C1 segment of cervical spinal cord (tissue), 14 donors: ENCODE data around the gene FLT3.
A peak's percentile ranks its signal among the peaks of the same experiment; 100 is the strongest.
"Not testable (repeated sequence)": the region's sequence is repeated elsewhere in the genome, so short reads cannot be mapped to it uniquely, and the experiment has no call there.

Experiments used
- DNase-seq, 14 donors: peaks; one replicate each; lab custom pipeline; 2025; lab: John Stamatoyannopoulos, UW

FLT3 gene

DNA sequence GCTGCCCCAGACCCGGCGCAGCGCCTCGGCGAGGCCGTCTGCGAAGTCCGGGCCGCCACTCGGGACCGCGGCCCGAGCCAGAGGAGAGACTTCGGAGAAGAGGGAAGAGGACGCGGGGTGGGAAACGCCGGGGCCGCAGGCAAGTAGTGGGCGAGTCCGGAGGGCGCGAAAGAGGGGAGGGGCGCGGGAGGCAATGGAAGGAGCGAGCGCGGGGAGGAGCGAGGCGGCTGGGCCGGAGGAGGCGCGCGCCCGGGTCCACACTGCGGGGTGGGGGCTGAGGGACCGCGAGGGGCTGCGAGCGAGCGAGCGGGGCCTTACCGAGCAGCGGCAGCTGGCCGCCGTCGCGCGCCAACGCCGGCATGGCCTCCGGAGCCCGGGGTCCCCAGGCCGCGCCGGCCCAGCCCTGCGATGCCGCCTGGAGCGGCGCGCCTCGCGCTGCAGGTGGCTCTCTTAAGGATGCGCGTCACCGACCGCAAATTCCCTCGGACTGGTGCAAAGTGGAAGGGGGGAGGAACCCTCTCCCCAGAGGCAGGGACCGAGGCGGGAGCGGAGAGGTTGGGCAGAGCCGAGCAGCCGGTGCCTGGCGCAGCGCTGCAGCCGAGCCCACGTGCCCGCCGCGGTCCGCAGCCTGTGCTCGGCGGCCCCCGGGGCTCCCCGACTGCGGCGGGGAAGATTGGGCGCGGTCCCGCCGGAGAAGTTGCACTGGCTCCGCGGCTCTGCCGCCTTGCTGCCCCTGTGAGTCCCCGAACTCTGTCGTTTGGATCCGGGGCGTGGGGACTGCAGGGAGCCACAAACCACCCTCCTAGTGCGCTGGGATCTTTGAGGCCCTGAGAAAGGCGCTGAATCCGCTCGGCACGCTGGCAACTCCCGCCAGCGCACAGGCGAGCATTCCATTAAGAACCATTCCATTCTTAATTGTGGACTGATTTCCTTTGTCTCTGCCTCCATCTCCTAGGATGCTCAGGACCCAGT is at the start of gene FLT3:
Gene FLT3 (minus strand): TSS at position 427 of the 972 bp plus-strand sequence. CDS start 66 bp downstream, at position 361.
- DNase-seq: peak in 3 of 14 donors; percentile 8 to 79 (median 31)

DNA sequence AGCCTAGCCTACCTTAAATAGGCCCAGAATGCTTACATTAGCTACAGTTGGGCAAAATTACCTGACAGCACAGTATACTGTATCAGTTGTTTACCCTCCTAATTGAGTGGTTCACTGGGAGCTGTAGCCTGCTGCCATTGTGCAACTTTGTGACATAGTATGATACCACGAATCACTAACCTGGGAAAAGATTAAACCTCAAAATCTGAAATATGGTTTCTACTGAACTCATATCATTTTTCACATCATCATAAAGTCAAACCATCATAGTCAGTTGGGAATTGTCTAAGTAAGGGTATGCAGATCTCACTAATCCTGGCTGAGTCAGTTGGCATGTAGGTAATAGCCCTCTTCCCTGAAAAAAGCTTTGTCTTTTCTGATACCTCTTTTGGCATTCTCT is 47.1 kb upstream of the FLT3 start:
- no peak for DNase-seq

- DNase-seq: no peak
Observed at GRCh38 chr13:28145049-28145448, 44.7 kb upstream of the FLT3 start.

DNA sequence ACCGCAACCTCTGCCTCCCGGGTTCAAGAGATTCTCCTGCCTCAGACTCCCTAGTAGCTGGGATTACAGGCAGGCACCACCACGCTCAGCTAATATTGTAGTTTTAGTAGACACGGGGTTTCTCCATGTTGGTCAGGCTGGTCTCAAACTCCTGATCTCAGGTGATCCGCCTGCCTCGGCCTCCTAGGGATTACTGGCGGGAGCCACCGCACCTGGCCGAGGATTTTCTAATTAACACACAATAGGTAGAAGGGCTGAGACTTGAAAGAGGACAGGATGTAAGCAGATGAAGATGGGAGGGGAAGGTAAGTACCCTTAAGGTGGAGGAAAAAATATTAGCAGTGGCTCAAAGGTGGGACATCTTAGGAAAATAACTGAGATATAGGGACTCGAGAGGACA is 41.2 kb upstream of the FLT3 start:
- not testable (repeated sequence) for DNase-seq

DNA sequence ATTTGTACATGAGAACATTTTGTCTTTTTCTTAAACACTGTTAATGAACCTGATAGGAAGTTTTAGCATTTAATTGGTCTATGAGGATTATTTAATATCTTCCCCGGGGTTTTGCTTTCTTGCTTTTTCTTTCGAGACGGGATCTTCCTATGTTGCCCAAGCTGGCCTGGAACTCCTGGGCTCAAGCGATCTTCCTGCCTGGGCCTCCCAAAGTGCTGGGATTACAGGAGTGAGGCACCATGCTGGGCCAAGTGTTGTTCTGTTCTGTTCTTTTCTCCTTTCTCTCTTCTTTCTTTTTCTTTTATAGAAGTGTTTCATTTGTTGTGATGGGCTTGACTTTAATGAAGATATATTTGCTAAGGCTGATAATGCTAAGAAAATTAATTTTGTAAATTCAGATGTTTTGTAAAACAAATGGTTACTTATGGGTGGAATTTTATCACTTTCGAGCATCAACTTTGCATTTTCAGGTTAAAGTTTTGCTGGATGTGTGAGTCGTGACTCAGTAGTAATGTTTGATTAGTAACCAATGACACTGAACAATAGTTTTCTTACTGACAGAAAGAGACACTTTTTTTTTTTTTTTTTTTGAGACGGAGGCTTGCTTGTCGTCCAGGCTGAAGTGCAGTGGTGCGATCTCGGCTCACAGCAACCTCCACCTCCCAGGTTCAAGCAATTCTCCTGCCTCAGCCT is 40.2 kb upstream of the FLT3 start:
- DNase-seq: no peak

GRCh38 chr13:28138756-28139470 is 38.5 kb upstream of the FLT3 start:
- DNase-seq: peak in 13 of 14 donors; percentile 24 to 85 (median 73)

GRCh38 chr13:28138012-28138755 is 37.8 kb upstream of the FLT3 start, which contains the start of gene PAN3:
Gene PAN3 (plus strand): TSS chr13:28138545. CDS start chr13:28138658, 113 bp downstream.
- DNase-seq: peak; percentile 47 to 94 (median 84)

DNA sequence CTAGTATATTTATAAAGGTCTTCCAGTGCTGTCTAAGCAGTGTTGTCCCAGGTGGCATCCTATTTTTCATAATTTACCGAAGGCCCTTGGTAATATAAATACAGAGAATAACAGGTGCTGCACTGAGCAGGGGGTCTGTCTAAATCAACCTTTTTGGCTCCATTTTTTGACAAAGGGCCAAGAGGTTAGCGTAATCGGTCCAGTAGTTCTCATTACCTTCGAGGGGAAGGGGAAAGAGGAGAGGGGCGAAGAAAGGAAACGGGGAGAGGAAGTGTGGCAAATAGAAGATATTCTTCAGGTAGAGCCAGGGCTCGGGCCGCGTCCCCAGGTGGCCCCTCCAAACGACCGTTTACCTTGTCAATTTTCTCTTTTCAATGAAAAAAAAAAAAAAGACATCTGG is 37.2 kb upstream of the FLT3 start:
- peak in 3 of 14 donors; percentile 45 to 91 (median 63) for DNase-seq

DNA sequence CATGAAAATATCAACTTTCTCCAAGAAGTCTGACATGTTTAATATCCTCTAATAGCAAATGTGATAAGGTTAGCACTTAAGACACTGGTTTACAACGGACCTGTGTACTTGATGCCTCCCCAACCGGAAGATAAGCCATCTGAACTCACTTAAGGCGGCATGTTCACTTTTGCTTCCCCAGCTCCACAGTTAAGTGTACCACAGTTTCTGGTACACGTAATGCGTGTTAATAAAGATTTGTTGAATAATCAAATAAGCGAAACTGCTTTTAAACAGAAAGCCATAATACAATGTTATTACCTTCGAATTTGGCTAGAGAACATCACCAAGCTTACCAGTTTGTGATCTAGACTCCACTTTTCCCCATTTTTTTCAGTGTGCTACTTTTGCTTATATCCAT is 36.5 kb upstream of the FLT3 start:
- DNase-seq: peak in 1 of 14 donors; percentile 41

GRCh38 chr13:28131646-28132045 is 31.3 kb upstream of the FLT3 start:
- no peak for DNase-seq

- DNase-seq: no peak
Observed at GRCh38 chr13:28129911-28130693, 29.7 kb upstream of the FLT3 start.

DNA sequence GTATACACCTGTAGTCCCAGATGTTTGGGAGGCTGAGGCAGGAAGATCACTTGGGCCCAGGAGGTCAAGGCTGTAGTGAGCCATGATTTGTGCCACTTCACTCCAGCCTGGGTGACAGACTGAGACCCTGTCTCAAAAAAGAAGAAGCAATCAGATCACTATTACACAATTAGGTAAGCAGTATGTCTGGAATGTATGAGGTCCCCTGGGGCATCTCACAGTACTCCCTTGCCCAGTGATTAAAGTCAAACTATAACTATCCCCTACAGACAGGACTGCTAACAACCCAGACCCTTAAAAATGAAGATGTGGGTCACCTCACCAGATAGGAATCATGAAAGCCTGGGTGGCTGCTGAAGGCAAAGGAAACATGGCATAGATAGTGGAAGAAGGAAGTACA is 28.6 kb upstream of the FLT3 start:
- no peak for DNase-seq

- DNase-seq: peak in 3 of 14 donors; percentile 27 to 98 (median 50)
Observed at GRCh38 chr13:28128030-28128429, 27.7 kb upstream of the FLT3 start.

GRCh38 chr13:28121224-28121623 is 20.8 kb upstream of the FLT3 start:
- no peak for DNase-seq

DNA sequence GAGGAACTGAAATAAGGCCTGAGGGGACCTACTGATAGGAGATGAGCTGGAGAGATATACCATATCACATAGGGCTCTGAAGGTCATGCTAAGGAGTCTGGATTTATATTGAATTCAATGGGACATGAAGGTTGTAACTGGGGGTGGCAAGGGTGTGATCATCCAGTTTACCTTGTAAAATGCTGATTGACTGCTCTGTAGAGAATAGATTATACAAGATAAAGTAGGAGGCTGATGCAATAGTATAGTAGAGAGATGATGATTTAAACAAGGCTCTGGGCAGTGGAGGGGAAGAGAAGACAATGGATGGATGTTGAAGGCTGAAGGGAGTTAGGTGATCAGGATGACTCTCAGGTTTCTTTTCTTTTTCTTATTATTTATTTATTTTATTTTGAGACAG is 19.9 kb upstream of the FLT3 start:
- no peak for DNase-seq

- peak in 2 of 14 donors; percentile 19 to 86 for DNase-seq
Observed at GRCh38 chr13:28117689-28118377, 17.5 kb upstream of the FLT3 start.

GRCh38 chr13:28116736-28117135 is 16.4 kb upstream of the FLT3 start:
- peak in 1 of 14 donors; percentile 58 for DNase-seq

GRCh38 chr13:28110414-28110813 is 10.0 kb upstream of the FLT3 start:
- DNase-seq: no peak

GRCh38 chr13:28106976-28107375 is 6.6 kb upstream of the FLT3 start:
- DNase-seq: no peak

- not testable (repeated sequence) for DNase-seq
Observed at GRCh38 chr13:28101886-28102285, 1.5 kb upstream of the FLT3 start.
